GM18861 (cell line): ENCODE results near the gene SLC16A8.
"Not testable (repeated sequence)": the region's sequence is repeated elsewhere in the genome, so short reads cannot be mapped to it uniquely, and the experiment has no call there.

Experiments
- ATAC-seq: cut with Tn5 transposase; IDR thresholded peaks from one replicate; pipeline ENCODE4 v1.9.1; 2021; ENCODE audit not compliant: unreplicated experiment

The SLC16A8 gene

DNA sequence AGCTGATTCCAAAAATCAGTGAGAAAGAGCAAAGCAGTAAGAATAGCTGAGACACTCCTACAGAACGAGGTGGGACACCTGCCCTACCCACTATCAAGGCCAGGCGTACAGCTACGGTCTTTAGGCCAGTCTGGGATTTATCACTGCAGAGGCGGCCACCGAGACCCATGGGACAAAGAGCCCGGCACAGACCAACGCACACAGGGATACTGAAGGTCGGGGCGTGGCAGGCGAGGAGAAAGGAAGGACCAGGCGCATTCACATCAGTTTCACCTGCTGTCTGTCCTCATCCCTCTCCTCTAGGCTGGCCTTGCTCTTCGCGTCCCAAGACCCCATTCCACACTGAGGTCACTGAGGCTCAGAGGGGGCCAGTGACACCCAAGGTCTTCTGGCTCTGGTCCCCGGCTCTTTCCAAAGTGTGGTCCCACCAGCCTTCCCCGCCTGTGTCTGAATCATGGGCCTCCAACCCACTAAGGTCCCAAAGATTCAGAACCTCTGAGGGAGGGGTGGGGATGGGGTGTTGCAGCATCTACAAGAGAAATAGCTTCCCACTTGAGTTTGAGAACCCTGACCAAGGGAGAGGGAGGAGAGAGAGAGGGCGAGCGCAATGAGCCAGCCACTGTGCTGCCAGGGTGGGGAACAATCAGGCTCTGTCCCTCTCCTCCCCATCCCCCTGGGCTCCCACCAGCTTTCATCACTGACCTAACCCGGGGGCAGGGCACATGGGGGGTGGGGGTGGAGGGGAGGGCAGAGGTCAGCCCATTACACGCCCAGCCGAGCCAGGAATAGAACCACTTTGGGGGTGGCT, 34.0 kb downstream of the SLC16A8 start:
- ATAC-seq = no peak

DNA sequence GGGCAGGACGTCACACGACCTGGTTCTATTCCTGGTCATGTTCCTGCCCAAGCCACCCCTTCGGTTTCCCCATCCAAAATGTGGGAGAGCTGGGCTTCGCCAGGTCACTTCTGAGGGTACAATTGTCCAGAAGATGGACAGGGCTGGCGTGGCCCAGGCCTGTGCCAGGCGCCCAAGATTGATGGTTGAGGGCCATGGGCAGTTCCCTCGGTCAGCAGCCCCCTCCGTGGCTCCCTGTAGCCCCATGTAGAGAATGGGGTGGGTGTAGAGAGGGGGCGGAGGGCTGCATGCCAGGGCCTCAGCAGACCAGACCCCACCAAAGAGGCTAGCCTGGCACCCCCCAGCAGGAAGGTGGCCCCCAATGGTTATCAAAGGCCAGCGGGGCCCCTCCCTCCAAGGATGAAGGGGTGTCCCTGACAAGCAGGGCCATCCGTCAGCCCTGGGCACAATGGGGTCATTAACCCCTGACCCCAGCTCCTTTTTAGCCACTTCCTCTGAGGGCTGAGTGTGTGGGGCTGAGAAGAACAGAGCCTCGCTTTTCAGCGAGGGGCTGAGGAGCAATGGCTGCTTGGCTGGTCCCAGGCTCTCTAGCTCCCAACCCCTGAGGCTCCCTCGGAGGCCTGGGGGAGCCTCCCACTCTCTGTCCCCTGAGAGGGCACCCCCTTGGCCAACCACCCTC, 37.8 kb downstream of the SLC16A8 start:
- no peak for ATAC-seq

DNA sequence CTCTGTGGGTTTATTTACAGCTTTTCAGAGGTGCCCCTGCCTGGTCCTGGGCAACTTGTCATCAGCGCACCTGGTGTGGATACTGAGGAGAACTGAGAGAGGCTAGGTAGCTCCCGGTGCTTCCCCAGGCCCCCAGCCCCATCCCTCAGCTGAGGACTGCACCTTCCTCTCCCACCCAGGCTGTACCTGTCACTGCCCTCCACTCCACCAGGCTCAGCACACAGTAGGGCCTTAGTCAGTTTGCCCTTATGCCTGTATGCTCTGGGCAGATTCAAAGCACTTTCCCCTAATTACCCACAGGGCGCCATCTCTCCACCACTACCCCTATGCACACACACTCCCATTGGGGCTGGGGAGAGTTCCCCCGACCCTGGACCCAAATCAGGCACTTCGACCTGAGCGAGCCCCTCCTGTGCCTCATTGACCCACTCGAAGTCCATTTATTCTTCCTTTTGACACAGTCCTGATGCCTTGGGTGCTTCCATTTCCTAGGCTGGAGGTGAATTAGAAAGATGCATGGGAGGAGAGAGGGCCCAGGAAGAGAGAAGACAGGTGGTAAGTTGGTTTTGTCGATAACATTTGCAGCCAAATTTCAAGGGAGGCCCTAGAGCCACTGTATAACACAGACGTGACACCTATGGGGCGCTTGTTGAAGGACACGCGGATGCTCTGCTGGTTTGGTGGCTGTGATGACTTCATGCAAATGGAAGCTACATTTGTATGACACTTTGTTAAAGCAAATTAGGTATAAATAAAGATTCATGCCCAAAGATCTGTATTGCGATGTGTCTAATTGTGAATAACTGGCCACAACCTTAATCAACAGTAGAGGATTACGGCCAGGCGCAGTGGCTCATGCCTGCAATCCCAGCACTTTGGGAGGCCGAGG, 40.6 kb downstream of the SLC16A8 start:
- ATAC-seq = no peak

DNA sequence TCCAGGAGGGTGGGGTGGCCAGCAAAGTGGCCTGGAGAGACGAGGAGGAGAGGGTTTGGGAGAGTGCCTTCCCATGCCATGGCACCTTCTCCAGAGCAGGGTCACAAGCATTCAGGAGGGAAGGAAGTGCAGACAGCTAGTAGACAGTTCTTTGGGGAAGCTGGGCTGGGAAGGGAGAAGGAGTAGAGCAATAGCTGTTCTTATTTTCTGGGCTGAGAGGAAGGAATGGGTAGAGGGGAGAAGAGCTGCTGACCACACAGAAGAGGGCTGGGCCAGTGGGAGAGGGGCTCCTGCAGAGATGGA, 41.5 kb downstream of the SLC16A8 start:
- ATAC-seq = no peak

DNA sequence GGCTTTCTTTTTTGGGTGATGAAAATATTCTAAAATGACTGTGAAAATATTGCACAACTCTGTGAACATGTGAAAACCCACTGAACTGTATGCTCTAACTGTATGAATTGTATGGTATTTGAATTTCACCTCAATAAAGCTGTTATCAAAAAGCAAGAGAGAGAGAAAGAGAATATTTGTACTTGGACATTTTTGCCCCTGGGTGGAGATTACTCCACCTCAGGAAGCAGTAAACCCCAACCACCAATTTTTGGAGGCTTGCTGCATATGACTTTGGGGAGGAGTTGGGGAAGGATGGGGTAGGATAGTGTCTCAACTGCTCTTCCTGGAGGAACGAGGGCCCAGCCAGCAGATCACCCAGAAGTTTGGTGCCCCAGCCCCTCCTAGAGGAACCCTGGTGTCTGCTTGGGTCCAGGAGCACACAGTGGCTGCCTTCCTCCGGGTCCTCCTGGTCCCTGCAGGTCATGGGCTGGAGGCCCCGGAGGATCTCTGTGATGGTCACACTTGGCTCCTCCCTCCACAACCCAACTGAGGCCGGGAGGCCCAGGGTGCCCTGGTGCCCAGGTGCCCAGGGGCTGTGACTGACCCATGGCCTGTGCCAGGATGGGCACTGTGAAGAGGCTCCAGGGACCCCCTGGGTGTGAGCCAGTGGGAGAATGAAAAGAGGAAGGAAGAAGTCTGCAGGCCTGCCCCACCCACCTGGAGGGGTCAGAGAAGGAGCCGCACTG, 42.1 kb downstream of the SLC16A8 start:
- no peak for ATAC-seq

DNA sequence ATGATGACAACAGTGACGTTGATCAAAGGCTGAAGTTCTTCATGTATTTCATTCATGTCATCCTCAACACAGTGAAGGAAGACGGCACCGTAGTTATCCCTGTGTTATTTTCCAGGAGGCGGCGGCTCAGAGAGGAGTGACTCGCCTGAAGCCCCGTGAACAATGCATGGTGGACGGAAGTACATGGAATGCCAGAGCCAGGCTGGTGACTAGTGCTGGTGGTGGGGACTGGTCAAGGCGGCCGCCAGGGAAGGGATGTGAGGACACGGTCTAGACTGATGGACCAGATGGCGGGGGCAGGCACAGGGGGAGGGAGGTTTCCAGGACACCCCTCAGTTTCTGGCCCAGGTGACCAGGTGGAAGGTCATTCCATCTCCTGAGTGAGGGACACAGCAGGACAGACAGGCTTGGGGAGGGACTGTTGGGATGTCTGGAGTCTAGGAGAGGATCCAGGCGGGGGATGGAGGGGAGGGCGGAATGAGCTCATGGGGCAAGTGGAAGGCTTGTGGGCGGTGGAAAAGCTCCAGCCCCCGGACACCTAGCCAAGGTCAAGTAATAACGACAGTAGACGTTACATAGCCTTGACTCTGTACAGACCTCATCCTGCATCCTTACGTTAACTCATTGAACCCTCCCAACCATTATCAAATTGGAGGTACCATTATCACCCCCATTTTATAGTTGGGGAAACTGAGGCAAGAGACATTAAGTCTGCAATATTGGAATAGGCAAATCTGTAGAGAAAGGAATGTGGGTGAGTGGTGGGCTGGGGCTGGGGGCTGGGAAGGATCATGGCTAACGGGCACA, 42.8 kb downstream of the SLC16A8 start:
- no peak for ATAC-seq

DNA sequence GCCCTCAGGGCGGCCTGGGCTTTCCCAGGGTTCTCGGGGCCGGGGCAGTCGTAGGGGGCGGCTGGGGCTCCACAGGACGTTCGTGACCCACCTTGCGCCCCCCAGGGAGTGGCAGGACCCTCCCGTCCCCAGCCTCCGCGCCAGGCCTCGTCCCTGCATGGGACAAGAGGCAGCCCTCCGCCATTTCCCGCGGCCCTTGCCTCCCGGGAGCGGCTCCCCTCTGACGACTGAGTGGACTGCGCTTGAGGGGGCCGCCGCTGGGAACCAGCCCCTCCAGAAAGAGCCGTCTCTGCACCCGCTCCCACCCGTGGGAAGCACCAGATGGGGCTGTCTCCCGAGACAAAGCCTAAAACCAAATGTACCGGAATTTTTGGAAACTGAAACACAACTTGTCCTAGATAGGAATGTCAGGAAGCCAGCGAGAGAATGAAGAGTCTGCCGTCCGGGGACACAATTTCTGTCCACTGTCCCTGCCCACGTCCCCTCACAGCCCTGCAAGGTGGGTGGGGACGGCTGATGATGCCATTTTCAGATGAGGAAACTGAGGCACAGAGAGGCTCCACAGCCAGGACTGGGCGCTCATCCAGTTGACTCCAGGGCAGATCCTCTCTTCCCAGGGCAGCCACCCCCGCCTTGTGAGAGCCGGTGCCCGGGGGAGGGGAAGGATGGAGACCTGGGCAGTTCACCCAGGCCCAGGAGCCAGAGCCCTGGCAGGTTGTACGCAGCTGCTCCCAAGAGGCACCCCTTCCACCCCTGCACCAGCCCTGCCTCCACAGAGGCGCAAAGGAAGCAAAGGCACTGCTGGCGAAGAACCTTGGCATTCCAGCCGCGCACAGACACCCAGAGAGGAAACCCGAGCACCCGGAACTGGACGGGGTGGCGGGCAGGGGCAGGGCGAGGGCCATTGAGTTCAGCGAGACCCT, 44.8 kb downstream of the SLC16A8 start:
- no peak for ATAC-seq

DNA sequence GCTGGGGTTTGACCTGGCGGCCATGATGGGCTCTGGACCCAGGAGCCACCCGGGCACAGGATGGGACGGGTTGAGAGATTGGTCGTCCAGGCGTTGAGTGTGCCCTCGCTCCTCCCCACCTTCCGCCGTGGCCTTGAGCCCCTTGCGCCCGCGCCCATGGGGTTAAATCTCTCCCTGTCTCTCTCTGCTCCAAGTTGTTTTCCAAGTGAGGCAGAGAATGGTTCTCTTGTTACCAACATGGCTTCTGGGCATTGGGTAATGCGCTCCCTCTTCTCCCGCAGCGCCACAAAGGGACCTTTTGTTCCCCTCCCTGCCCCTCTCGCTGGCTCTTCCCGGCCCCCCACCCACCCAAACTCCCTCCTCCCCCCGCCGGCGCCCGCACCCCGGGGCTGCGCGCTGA, 45.6 kb downstream of the SLC16A8 start:
- no peak for ATAC-seq

DNA sequence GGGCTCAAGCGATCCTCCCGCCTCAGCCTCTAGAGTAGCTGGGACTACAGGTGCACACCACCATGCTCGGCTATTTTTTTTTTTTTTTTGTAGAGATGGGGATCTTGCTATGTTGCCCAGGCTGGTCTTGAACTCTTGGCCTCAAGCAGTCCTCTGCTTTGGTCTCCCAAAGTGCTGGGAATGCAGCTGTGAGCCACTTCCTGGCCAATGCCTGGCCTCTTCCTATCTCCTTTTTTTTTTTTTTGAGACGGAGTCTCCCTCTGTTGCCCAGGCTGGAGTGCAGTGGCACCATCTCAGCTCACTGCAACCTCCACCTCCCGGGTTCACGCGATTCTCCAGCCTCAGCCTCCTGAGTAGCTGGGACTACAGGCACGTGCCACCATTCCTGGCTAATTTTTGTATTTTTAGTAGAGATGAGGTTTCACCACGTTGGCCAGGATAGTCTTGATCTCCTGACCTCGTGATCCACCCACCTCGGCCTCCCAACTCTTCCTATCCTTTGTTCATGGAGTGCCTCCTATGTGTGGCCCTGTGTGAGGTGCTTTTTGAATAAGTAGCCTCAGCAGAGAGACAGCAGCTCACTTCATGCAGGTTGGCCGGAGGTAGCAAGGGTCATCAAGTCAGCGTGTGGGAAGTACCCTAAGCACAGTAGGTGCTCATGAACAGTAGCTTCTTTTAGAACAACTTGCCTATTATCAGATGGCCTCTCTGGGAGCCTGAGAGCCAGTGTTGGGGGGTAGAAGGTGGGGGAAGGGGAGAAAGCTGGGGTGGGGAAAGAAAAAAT, 46.4 kb downstream of the SLC16A8 start:
- not testable (repeated sequence) for ATAC-seq

DNA sequence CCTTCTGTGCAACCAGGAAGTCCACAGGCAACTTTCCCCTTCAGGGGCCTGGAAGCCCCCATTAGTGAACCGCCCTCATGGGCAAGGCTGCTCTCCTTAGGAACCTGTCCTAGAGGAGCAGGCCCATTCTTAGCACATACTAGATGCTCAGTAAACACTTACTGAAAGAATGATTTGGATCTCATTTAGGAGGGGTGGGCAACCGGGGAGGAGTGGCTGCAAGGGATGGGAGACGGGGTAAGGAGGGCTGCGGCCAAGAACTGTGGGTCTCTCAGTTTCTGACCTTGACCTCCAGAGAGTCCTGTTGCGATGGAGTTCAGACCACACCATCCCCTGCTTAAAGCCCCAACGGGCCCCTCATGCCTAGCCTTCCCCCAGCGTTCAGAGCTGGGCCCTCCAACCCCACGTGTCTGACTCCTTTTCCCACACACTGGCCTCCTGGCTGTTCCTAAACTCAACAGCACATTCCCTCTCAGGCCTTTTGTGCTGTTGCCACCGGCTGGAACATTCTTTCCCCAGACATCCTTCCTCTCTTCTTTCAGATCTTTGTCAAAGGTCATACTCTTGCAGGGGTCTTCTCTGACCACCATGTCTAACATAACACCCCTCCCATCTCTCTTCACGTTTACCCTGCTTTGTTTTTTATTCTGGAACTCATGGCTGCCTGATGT, 47.5 kb downstream of the SLC16A8 start:
- ATAC-seq = no peak

DNA sequence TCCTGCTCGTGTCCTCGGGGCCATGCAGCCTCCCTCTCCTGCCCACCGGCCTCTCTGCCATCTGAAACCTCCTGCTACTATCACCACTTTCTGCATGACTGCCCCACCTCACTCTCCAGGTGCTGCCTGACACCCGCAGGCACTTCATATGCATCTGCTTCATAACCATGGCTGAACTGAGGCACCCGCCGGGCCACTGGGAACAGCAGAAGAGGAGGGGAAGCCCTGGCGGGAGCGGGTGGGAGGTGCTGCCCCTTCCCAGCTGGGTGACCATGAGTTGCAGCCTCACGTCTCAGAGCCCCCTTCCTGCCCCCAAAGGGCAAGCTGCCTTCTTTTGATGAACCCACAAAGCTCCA, 48.5 kb downstream of the SLC16A8 start:
- ATAC-seq = no peak

DNA sequence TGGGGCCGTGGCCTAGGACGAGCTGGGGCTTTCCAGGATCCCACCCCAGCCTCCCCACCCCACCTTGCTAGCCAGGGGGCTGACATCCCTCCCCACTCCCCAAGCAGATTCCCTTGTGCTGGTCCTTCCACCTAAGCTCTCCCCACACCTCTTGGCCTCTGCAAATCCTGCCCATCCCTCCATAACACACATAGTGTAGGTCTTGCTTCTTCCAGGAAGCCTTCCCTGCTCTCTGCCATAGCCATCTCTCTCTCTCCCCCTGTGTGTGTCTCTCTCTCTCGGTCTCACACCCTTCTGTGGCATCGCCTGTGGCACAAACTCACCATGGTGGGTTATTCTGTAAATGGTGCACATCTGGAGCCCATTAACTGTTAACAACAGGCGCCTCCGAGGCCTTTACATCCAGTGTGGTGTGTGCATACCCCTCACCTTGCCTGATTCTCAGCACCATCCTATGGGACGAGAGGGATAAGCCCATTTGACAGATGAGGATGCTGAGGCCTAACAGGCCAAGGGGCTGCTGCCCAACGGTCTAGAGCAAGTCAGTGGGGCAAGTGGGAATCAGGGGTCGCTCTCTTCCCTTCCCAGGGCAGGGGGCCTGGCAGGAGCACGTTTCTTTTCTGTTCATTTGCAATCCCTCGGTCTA, 49.0 kb downstream of the SLC16A8 start:
- ATAC-seq = no peak

DNA sequence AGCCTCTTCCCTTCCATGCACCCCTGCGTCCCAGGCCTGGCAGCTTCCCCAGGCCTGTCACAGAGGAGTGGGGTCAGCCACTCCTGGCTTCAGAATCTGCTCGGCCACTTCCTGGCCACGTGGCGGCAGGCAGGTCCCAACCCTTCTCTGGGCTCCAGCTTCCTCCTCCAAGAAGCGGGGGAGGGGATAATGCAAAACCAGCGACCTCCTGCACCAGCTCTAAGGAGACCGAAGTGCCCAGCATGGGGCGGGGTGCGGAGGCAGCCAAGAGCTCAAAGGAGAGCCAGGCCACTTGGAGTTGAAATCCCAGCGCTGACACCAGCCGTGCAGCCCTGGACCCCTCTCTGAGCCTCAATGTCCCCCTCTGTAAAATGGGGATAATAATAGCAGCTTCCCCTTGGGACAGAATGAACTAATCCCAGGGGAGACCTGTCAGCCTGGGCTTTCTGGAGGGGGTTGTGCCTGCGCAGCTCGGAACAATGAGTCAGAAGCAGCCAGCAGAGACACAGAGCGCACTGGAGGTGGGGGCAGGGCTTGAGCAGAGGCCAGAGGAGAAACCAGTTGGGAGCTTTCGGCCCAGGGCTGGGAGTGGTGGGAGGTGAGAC, 49.6 kb downstream of the SLC16A8 start:
- ATAC-seq = no peak

DNA sequence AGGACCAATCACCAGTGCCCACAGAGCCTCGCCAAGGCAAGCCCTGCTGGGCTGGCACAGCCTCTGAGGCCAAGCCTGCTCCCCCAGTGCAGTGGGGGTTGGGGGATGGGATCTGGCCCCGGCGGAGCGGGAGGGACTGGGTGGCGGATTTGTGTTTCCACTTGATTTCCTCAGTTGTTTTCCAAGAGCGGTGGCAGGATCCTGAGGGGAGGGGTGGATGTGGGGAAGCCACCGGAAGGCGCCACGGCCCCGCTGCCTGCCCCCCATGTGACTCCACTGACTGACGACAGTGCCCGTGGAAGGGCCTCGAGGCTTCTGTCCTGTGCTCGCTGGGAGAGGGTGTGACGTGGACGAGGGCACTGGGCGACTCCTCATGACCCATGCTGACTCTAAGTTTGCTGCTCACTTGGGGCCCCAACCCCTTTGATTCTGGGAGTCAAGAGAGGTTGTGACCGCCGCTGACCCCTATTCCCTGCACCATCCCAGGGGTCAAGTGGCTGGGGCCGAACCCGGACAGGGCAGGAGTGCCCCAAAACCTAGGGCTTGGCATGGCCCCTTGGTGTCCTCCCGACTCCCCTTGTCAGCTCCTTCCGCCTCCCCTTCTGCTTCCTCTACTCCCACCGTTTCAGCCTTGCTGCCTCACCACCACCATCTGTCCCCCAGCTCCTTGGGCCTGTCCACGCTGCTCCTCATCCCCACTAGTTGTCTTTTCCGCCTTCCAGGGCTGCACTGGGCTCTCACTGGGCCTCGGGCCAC, 50.3 kb downstream of the SLC16A8 start:
- no peak for ATAC-seq

DNA sequence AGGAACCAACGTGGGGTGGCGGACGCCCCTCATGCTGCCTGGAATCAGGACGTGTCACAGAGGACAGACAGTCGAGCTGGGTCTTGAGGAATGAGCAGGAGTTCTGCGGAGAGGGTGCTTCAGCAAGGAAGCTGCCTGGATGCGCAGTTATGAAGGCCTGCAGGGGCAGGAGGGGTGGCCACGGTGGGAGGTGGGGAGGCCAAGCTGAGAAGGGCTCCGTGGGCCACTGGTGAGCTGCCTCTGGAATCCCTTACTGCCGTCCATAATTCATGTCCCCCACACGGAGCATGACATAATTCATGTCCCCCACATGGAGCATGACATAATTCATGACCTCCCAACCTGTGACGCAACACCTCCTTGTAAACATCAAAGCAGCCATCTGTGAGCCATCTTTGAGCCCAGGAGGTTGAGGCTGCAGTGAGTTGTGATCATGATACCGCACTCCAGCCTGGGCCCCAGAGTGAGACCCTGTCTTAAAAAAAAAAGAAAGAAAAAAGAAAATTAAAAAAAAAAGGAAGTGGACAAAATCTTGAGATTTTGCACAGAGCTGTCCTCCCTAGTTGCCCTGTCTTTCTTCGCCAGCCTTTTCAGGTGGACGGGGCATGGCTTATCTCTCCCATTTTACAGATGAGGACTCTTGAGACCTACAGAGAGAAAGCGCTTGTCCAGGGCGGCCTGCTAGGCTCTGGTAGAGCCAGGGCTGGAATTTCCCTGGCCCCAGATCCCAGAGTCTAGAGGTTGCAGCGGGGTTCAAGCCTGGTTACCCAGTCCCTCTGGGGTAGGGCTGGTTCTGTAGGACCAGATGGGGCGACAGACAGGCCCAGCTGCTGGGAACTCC, 51.1 kb downstream of the SLC16A8 start:
- no peak for ATAC-seq

DNA sequence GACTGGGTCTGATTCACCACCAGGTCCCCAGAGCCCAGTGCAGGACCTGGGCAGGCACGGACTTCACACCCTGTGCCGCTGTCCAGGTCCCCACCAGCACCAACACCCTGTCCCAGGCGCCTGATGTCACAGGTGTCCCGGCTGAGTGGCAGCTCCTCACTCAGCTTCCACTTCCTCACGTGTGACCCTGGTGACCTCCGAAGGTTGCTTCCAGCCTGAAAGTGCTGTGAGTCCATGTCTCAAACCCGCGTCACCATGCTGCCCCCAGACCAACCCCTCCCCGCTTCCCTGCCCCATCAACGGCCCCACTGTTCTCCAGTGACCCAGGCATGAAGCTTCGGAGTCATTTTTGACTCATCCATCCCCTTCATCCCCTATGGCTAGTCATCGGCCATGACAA, 52.5 kb downstream of the SLC16A8 start:
- no peak for ATAC-seq
